HepG2 (cell line): ENCODE results near the gene TMEM223. TPM values are rescaled to one million over a fixed set of nuclear protein-coding genes. Genes with fewer than 3 reads are reported as not detected.

Experiments
- CENPT ChIP-seq: sonication (generic); formaldehyde crosslinking; IDR thresholded peaks from 2 replicates; pipeline ENCODE4 v1.8.0; 2022; ENCODE audit warnings: low read depth, mild to moderate bottlenecking, moderate library complexity, missing genetic modification reagents
- SRSF9 ChIP-seq: fragments of 200-400 bp; formaldehyde crosslinking; IDR thresholded peaks from 2 replicates; pipeline ENCODE4 v1.6.1; 2018; ENCODE audit warnings: borderline replicate concordance, mild to moderate bottlenecking, low read depth, low read length; ENCODE audit not compliant: insufficient read depth, poor library complexity, severe bottlenecking
- ZNF224 ChIP-seq: sonication (generic); formaldehyde crosslinking; IDR thresholded peaks from 2 replicates; pipeline ENCODE4 v1.5.0; 2020; ENCODE audit warnings: mild to moderate bottlenecking, missing genetic modification reagents
- ZNF24 ChIP-seq: fragments of 450-650 bp; IDR thresholded peaks from 2 replicates; pipeline ENCODE4 v1.6.1; 2017; ENCODE audit warnings: antibody characterized with exemption, mild to moderate bottlenecking
- ZNF292 ChIP-seq: sonication (generic); formaldehyde crosslinking; IDR thresholded peaks from 2 replicates; pipeline ENCODE4 v1.8.1; 2022; ENCODE audit warnings: mild to moderate bottlenecking, low read depth, missing genetic modification reagents, borderline replicate concordance
- ZNF589 ChIP-seq: sonication (generic); formaldehyde crosslinking; conservative IDR thresholded peaks from 2 replicates; pipeline ENCODE4 v1.8.0; 2022; ENCODE audit warnings: mild to moderate bottlenecking, moderate library complexity, missing genetic modification reagents
- ZSCAN20 ChIP-seq: sonication (generic); formaldehyde crosslinking; IDR thresholded peaks from 2 replicates; pipeline ENCODE4 v1.4.0; 2020; ENCODE audit warnings: missing genetic modification reagents, mild to moderate bottlenecking, borderline replicate concordance
- polyA plus RNA-seq, 8 experiments: library from polyadenylated mRNA; depleted of rRNA in 3 of 8; stranded (reverse) in 7 of 8; unstranded in 1 of 8; fragments of >200 nt; fragmentation: Illumina TruSeq in 4 of 8; extraction: Trizol in 4 of 8; gene quantifications; 2 replicates each; pipeline versions ENCODE4 v1.2.1 to v1.2.3, GENCODE V29; 2011 to 2016; ENCODE audit warnings: low read depth in 4 of 8, missing spikeins in 1 of 8, mixed read lengths in 1 of 8; ENCODE audit not compliant: insufficient read depth in 1 of 8
- total RNA-seq, 5 experiments: library from RNA; depleted of rRNA; stranded (reverse); fragments of >200 nt; fragmentation: Illumina TruSeq; extraction: Trizol; gene quantifications; 2 replicates each; pipeline ENCODE4 v1.2.3, GENCODE V29; 2016; ENCODE audit warnings: low read depth in 1 of 5
- TF ChIP-seq, protein P1 (sequence below): sonication (generic); formaldehyde crosslinking; IDR thresholded peaks from one replicate; pipeline ENCODE4 v1.5.1; 2020; ENCODE audit warnings: mild to moderate bottlenecking, missing genetic modification reagents; ENCODE audit errors: not compliant biosample characterization
- TF ChIP-seq, protein P2 (sequence below): IDR thresholded peaks from 2 replicates; pipeline ENCODE4 v1.6.1; 2016
- TF ChIP-seq, protein P3 (sequence below): sonication (generic); formaldehyde crosslinking; IDR thresholded peaks from 2 replicates; pipeline ENCODE4 v1.8.0; 2022; ENCODE audit warnings: mild to moderate bottlenecking, missing genetic modification reagents, borderline replicate concordance
- TF ChIP-seq, protein P4 (sequence below): sonication (generic); formaldehyde crosslinking; IDR thresholded peaks from 2 replicates; pipeline ENCODE4 v1.4.0; 2020; ENCODE audit warnings: missing genetic modification reagents, mild to moderate bottlenecking, borderline replicate concordance
- TF ChIP-seq, protein P5 (sequence below): sonication (generic); formaldehyde crosslinking; IDR thresholded peaks from 2 replicates; pipeline ENCODE4 v1.4.0; 2020; ENCODE audit warnings: missing genetic modification reagents

The TMEM223 gene
- total and polyA plus RNA-seq, 2 of the 13 experiments (the other 11 are each of a cell fraction or from before 2014, with no cell fraction given), result 19.5 to 24.9 TPM

DNA sequence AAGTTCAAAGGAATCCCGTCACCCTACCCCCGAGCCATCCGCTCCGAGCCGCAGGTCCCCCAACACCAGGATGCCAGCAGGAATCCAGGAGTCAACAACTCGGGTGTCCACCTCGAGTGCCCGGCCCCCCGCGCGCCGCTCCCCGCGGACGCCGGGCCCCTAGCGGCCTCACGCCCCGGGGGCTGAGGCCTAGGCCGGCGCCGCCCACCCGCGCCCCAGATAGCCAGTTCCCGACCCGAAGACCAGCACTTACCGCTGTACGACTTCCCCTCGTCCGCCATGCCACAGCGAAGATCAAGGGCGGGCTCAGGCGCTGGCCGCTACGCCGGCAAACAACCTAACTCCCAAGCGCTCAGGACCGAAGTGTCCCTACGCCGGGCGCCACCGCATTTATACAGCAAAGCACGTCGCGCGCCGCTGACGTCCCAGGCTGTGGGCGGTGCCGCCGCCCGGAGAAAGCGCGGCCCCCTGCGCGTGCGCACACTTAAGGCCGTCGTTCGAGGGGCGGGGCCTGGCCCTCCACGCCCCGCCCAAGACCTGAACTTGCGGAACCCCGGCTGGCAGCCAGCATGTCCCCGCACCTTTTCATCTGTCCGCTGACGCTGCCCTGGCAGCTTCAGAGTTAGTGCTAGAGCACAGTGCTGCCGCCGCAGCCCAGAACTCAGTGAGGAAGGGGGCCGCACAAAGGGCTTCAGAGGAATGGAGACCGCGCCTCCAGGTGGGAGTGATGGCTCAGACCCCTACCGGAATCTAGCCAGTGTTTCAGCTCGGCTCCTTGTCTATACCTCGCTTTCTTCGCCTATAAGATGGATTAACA lies 13.5 kb upstream of the TMEM223 start, which contains the start of gene NXF1 (continued):
- TF ChIP-seq, protein P1, sequence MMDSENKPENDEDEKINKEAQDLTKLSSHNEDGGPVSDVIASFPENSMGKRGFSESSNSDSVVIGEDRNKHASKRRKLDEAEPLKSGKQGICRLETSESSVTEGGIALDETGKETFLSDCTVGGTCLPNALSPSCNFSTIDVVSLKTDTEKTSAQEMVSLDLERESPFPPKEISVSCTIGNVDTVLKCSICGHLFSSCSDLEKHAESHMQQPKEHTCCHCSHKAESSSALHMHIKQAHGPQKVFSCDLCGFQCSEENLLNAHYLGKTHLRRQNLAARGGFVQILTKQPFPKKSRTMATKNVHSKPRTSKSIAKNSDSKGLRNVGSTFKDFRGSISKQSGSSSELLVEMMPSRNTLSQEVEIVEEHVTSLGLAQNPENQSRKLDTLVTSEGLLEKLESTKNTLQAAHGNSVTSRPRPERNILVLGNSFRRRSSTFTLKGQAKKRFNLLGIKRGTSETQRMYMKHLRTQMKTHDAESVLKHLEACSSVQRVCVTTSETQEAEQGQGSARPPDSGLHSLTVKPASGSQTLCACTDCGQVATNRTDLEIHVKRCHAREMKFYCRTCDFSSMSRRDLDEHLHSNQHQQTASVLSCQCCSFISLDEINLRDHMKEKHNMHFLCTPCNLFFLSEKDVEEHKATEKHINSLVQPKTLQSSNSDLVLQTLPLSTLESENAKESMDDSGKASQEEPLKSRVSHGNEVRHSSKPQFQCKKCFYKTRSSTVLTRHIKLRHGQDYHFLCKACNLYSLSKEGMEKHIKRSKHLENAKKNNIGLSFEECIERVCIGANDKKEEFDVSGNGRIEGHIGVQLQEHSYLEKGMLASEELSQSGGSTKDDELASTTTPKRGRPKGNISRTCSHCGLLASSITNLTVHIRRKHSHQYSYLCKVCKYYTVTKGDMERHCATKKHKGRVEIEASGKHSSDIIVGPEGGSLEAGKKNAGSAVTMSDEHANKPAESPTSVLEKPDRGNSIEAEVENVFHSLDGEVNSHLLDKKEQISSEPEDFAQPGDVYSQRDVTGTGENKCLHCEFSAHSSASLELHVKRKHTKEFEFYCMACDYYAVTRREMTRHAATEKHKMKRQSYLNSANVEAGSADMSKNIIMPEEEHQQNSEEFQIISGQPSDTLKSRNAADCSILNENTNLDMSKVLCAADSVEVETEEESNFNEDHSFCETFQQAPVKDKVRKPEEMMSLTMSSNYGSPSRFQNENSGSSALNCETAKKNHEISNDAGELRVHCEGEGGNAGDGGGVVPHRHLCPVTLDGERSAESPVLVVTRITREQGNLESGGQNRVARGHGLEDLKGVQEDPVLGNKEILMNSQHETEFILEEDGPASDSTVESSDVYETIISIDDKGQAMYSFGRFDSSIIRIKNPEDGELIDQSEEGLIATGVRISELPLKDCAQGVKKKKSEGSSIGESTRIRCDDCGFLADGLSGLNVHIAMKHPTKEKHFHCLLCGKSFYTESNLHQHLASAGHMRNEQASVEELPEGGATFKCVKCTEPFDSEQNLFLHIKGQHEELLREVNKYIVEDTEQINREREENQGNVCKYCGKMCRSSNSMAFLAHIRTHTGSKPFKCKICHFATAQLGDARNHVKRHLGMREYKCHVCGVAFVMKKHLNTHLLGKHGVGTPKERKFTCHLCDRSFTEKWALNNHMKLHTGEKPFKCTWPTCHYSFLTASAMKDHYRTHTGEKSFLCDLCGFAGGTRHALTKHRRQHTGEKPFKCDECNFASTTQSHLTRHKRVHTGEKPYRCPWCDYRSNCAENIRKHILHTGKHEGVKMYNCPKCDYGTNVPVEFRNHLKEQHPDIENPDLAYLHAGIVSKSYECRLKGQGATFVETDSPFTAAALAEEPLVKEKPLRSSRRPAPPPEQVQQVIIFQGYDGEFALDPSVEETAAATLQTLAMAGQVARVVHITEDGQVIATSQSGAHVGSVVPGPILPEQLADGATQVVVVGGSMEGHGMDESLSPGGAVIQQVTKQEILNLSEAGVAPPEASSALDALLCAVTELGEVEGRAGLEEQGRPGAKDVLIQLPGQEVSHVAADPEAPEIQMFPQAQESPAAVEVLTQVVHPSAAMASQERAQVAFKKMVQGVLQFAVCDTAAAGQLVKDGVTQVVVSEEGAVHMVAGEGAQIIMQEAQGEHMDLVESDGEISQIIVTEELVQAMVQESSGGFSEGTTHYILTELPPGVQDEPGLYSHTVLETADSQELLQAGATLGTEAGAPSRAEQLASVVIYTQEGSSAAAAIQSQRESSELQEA (CRISPR knock-in tag), result no peak
- TF ChIP-seq CENPT (CRISPR knock-in tag), result no peak
- no peak for TF ChIP-seq ZNF589 (CRISPR knock-in tag)
- TF ChIP-seq, protein P2, sequence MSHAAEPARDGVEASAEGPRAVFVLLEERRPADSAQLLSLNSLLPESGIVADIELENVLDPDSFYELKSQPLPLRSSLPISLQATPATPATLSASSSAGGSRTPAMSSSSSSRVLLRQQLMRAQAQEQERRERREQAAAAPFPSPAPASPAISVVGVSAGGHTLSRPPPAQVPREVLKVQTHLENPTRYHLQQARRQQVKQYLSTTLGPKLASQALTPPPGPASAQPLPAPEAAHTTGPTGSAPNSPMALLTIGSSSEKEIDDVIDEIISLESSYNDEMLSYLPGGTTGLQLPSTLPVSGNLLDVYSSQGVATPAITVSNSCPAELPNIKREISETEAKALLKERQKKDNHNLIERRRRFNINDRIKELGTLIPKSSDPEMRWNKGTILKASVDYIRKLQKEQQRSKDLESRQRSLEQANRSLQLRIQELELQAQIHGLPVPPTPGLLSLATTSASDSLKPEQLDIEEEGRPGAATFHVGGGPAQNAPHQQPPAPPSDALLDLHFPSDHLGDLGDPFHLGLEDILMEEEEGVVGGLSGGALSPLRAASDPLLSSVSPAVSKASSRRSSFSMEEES (CRISPR knock-in tag), result peak; percentile 75
- TF ChIP-seq, protein P3, sequence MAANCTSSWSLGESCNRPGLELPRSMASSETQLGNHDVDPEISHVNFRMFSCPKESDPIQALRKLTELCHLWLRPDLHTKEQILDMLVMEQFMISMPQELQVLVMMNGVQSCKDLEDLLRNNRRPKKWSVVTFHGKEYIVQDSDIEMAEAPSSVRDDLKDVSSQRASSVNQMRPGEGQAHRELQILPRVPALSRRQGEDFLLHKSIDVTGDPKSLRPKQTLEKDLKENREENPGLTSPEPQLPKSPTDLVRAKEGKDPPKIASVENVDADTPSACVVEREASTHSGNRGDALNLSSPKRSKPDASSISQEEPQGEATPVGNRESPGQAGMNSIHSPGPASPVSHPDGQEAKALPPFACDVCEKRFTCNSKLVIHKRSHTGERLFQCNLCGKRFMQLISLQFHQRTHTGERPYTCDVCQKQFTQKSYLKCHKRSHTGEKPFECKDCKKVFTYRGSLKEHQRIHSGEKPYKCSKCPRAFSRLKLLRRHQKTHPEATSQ, result peak; percentile 97; the same call in 1 of the 2 replicates
- TF ChIP-seq, protein P4, sequence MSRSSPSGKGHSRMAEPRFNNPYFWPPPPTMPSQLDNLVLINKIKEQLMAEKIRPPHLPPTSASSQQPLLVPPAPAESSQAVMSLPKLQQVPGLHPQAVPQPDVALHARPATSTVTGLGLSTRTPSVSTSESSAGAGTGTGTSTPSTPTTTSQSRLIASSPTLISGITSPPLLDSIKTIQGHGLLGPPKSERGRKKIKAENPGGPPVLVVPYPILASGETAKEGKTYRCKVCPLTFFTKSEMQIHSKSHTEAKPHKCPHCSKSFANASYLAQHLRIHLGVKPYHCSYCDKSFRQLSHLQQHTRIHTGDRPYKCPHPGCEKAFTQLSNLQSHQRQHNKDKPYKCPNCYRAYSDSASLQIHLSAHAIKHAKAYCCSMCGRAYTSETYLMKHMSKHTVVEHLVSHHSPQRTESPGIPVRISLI (CRISPR knock-in tag), result no peak
- 0 out of 2 replicates have a peak, but pooled peaks have one; percentile 41 for TF ChIP-seq ZNF224 (CRISPR knock-in tag)
- no peak for TF ChIP-seq ZNF292 (CRISPR knock-in tag)
- peak; percentile 73; the same call in 1 of the 2 replicates for TF ChIP-seq ZSCAN20 (CRISPR knock-in tag)
- TF ChIP-seq, protein P5, sequence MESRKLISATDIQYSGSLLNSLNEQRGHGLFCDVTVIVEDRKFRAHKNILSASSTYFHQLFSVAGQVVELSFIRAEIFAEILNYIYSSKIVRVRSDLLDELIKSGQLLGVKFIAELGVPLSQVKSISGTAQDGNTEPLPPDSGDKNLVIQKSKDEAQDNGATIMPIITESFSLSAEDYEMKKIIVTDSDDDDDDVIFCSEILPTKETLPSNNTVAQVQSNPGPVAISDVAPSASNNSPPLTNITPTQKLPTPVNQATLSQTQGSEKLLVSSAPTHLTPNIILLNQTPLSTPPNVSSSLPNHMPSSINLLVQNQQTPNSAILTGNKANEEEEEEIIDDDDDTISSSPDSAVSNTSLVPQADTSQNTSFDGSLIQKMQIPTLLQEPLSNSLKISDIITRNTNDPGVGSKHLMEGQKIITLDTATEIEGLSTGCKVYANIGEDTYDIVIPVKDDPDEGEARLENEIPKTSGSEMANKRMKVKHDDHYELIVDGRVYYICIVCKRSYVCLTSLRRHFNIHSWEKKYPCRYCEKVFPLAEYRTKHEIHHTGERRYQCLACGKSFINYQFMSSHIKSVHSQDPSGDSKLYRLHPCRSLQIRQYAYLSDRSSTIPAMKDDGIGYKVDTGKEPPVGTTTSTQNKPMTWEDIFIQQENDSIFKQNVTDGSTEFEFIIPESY (CRISPR knock-in tag), result 0 out of 2 replicates have a peak, but pooled peaks have one; percentile 33
- TF ChIP-seq SRSF9, result no peak
- TF ChIP-seq ZNF24, result no peak
